Mesenchymal stem cell (in vitro differentiated cells and primary cell): ENCODE measurements around the gene RHBDL1.

Experiments used
- DNase-seq: peaks from one replicate; pipeline ENCODE4 v3.0.0-alpha.2; 2013
- H2AFZ ChIP-seq: one replicate; pipeline ENCODE4 v1.6.1; 2013; ENCODE audit warnings: low read depth, mild to moderate bottlenecking, control low read depth, inconsistent platforms, low read length, moderate library complexity
- H2AK5ac ChIP-seq: 2 replicates; pipeline ENCODE4 v1.6.1; 2013; ENCODE audit warnings: low read length, moderate library complexity, mild to moderate bottlenecking, inconsistent platforms; ENCODE audit not compliant: severe bottlenecking
- H2BK120ac ChIP-seq: one replicate; pipeline ENCODE4 v1.6.1; 2013; ENCODE audit warnings: low read depth, mild to moderate bottlenecking, inconsistent platforms, low read length, moderate library complexity
- H2BK12ac ChIP-seq, 2 experiments: one replicate each; pipeline ENCODE4 v1.6.1; 2013; ENCODE audit warnings: inconsistent platforms in 2 of 2, low read length in 2 of 2, mild to moderate bottlenecking in 2 of 2, moderate library complexity in 2 of 2, control low read depth in 1 of 2
- H2BK15ac ChIP-seq: one replicate; pipeline ENCODE4 v1.6.1; 2013; ENCODE audit warnings: mild to moderate bottlenecking, low read depth, inconsistent platforms; ENCODE audit not compliant: poor library complexity, severe bottlenecking
- H2BK5ac ChIP-seq: 2 replicates; pipeline ENCODE4 v1.6.1; 2013; ENCODE audit warnings: low read depth, mild to moderate bottlenecking, low read length, control low read depth, inconsistent platforms; ENCODE audit not compliant: poor library complexity, severe bottlenecking
- H3K14ac ChIP-seq, 2 experiments: one replicate each; pipeline ENCODE4 v1.6.1; 2013; ENCODE audit warnings: inconsistent platforms in 2 of 2, low read length in 2 of 2, control low read depth in 1 of 2, mild to moderate bottlenecking in 1 of 2, moderate library complexity in 1 of 2
- H3K18ac ChIP-seq, 2 experiments: one replicate each; pipeline ENCODE4 v1.6.1; 2013; ENCODE audit warnings: inconsistent platforms in 2 of 2, low read length in 2 of 2, control low read depth in 1 of 2, low read depth in 1 of 2, mild to moderate bottlenecking in 1 of 2
- H3K23ac ChIP-seq, 2 experiments: one replicate each; pipeline ENCODE4 v1.6.1; 2013; ENCODE audit warnings: inconsistent platforms in 2 of 2, low read length in 2 of 2, mild to moderate bottlenecking in 2 of 2, moderate library complexity in 2 of 2, control low read depth in 1 of 2
- H3K27ac ChIP-seq: 2 replicates; pipeline ENCODE4 v1.5.1; 2013; ENCODE audit warnings: mild to moderate bottlenecking, moderate library complexity, low read length, control low read depth, inconsistent platforms; ENCODE audit not compliant: poor library complexity, severe bottlenecking
- H3K27me3 ChIP-seq, 2 experiments: 2 replicates each; pipeline versions ENCODE4 v1.6.1 to v1.7.0; 2013; ENCODE audit warnings: low read length in 2 of 2, mild to moderate bottlenecking in 2 of 2, moderate library complexity in 2 of 2, control low read depth in 1 of 2, inconsistent platforms in 1 of 2; ENCODE audit not compliant: control insufficient read depth in 1 of 2, insufficient read depth in 1 of 2
- H3K36me3 ChIP-seq, 2 experiments: 2 replicates each; pipeline versions ENCODE4 v1.6.1 to v1.7.0; 2013; ENCODE audit warnings: low read length in 2 of 2, control low read depth in 1 of 2, inconsistent platforms in 1 of 2, low read depth in 1 of 2, mild to moderate bottlenecking in 1 of 2; ENCODE audit not compliant: insufficient read depth in 2 of 2, control insufficient read depth in 1 of 2
- H3K4ac ChIP-seq, 2 experiments: one replicate each; pipeline ENCODE4 v1.6.1; 2013; ENCODE audit warnings: inconsistent platforms in 2 of 2, low read length in 2 of 2, mild to moderate bottlenecking in 2 of 2, moderate library complexity in 2 of 2, control low read depth in 1 of 2, low read depth in 1 of 2
- H3K4me1 ChIP-seq: 2 replicates; pipeline ENCODE4 v1.6.1; 2013; ENCODE audit warnings: low read depth, low read length, control low read depth; ENCODE audit not compliant: control insufficient read depth, insufficient read depth
- H3K4me2 ChIP-seq: 2 replicates; pipeline ENCODE4 v1.6.1; 2013; ENCODE audit warnings: low read length, mild to moderate bottlenecking, inconsistent platforms; ENCODE audit not compliant: poor library complexity, severe bottlenecking
- H3K4me3 ChIP-seq, 2 experiments: 2 replicates each; pipeline versions ENCODE4 v1.5.1 to v1.7.0; 2013; ENCODE audit warnings: low read length in 2 of 2, mild to moderate bottlenecking in 2 of 2, control low read depth in 1 of 2, low read depth in 1 of 2; ENCODE audit not compliant: insufficient read depth in 1 of 2
- H3K79me1 ChIP-seq: replicated peaks from 2 replicates; pipeline ENCODE4 v1.6.1; 2013; ENCODE audit warnings: mild to moderate bottlenecking, control low read depth, low read length, inconsistent platforms; ENCODE audit not compliant: poor library complexity, severe bottlenecking
- H3K9ac ChIP-seq: 2 replicates; pipeline ENCODE4 v1.7.0; 2013; ENCODE audit warnings: mild to moderate bottlenecking, low read length, moderate library complexity
- H3K9me3 ChIP-seq: 2 replicates; pipeline ENCODE4 v1.7.0; 2013; ENCODE audit warnings: mild to moderate bottlenecking, low read length; ENCODE audit not compliant: control insufficient read depth
- H4K8ac ChIP-seq: one replicate; pipeline ENCODE4 v1.6.1; 2013; ENCODE audit warnings: inconsistent platforms, mild to moderate bottlenecking, low read length, moderate library complexity
- H4K91ac ChIP-seq: one replicate; pipeline ENCODE4 v1.6.1; 2013; ENCODE audit warnings: mild to moderate bottlenecking, low read length, inconsistent platforms
- WGBS: methylation state at CpG from one replicate; pipeline ENCODE4 v1.1.7; 2013; ENCODE audit warnings: mixed read lengths; 5-methylcytosine and 5-hydroxymethylcytosine counted together

RHBDL1 gene

GRCh38 chr16:718922-719321 is 43.5 kb downstream of the RHBDL1 start:
- DNase-seq, result no peak
- Histone ChIP-seq H3K23ac (no peak overlapping the region), H2AK5ac (no peak overlapping the region), H3K18ac (no peak overlapping the region), H2BK15ac (no peak overlapping the region), H2AFZ (no peak overlapping the region), H3K4ac (no peak overlapping the region), H2BK12ac (no peak overlapping the region), H2BK120ac (no peak overlapping the region), H4K8ac (no peak overlapping the region), H3K9ac (no peak overlapping the region), H3K27me3 (no peaks in the 10 kb centered on the region), H3K9me3 (no peaks in the 10 kb centered on the region), H3K36me3 (peaks cover 0 to 45% of the 10 kb centered on the region in 2 experiments), H3K4me3 (no peak overlapping the region), H4K91ac (peak overlapping the region; percentile 18), H3K14ac (no peak overlapping the region), H3K27ac (no peak overlapping the region), H3K4me2 (no peak overlapping the region), H3K4me1 (peaks cover 62% of the 10 kb centered on the region), H2BK5ac (no peak overlapping the region), H3K79me1 (peaks cover 32% of the 10 kb centered on the region)
- WGBS, result 96% methylated on average over 6 of the region's 6 CpGs

- Histone ChIP-seq H3K36me3 (peaks cover 0 to 45% of the 10 kb centered on the region in 2 experiments), H4K91ac (peak overlapping the region; percentile 88), H2BK120ac (no peak overlapping the region), H3K14ac (peak overlapping the region in 1 of 2 experiments; percentile 14), H2AK5ac (peak overlapping the region; percentile 5), H3K4ac (peak overlapping the region; percentile 0 to 66), H3K27ac (peak overlapping the region; percentile 80), H2BK12ac (peak overlapping the region in 1 of 2 experiments; percentile 61), H3K4me2 (peak overlapping the region; percentile 97), H3K4me1 (peaks cover 59% of the 10 kb centered on the region), H3K27me3 (no peaks in the 10 kb centered on the region), H3K9me3 (no peaks in the 10 kb centered on the region), H2AFZ (no peak overlapping the region), H3K4me3 (peak overlapping the region; percentile 2 to 90), H4K8ac (peak overlapping the region; percentile 35), H2BK5ac (no peak overlapping the region), H3K9ac (peak overlapping the region; percentile 90), H3K79me1 (peaks cover 28% of the 10 kb centered on the region), H3K23ac (no peak overlapping the region), H3K18ac (peak overlapping the region; percentile 22 to 56), H2BK15ac (peak overlapping the region; percentile 77)
- peak; percentile 29 for DNase-seq
- 20% methylated on average over 11 of the region's 16 CpGs for WGBS
Measured at GRCh38 chr16:719815-720446, 44.5 kb downstream of the RHBDL1 start.

GRCh38 chr16:720447-720989 is 45.0 kb downstream of the RHBDL1 start:
- Histone ChIP-seq H2BK15ac (peak overlapping the region; percentile 78), H3K4ac (peak overlapping the region; percentile 97 to 100), H3K4me3 (peak overlapping the region; percentile 90), H3K23ac (peak overlapping the region in 1 of 2 experiments; percentile 88), H3K36me3 (peaks cover 0 to 45% of the 10 kb centered on the region in 2 experiments), H3K9me3 (no peaks in the 10 kb centered on the region), H4K91ac (peak overlapping the region; percentile 99), H3K79me1 (peaks cover 28% of the 10 kb centered on the region), H2BK120ac (peak overlapping the region; percentile 91), H4K8ac (peak overlapping the region; percentile 94), H3K18ac (peak overlapping the region; percentile 98 to 99), H3K27ac (peak overlapping the region; percentile 80), H2AK5ac (peak overlapping the region; percentile 21), H3K14ac (peak overlapping the region in 1 of 2 experiments; percentile 99), H2BK5ac (peak overlapping the region; percentile 74), H3K4me2 (peak overlapping the region; percentile 97), H3K4me1 (peaks cover 55% of the 10 kb centered on the region), H3K9ac (peak overlapping the region; percentile 90), H3K27me3 (peaks cover 0 to 4% of the 10 kb centered on the region in 2 experiments), H2BK12ac (peak overlapping the region; percentile 12 to 88), H2AFZ (peak overlapping the region; percentile 94)
- WGBS, result 1% methylated on average over 36 of the region's 38 CpGs
- peak; percentile 89 for DNase-seq
